GM19372 (cell line): Measurements from ENCODE around the gene TMEM54.

Experiments used
- ATAC-seq: cut with Tn5 transposase; IDR thresholded peaks from one replicate; pipeline ENCODE4 v1.9.1; 2021; ENCODE audit warnings: mild to moderate bottlenecking, low read depth, moderate library complexity; ENCODE audit not compliant: unreplicated experiment

TMEM54 gene

GRCh38 chr1:32867151-32867550 lies 34.0 kb downstream of the TMEM54 start:
- no peak for ATAC-seq

- ATAC-seq, result no peak
Measured at GRCh38 chr1:32865639-32866405, 35.4 kb downstream of the TMEM54 start.

GRCh38 chr1:32864375-32865019 lies 36.7 kb downstream of the TMEM54 start:
- ATAC-seq, result no peak

GRCh38 chr1:32863881-32864245 lies 37.3 kb downstream of the TMEM54 start:
- ATAC-seq, result no peak

- ATAC-seq, result no peak
Measured at GRCh38 chr1:32863218-32863880, 37.8 kb downstream of the TMEM54 start.

GRCh38 chr1:32861904-32862695 lies 39.1 kb downstream of the TMEM54 start:
- no peak for ATAC-seq

- no peak for ATAC-seq
Measured at GRCh38 chr1:32860566-32860965, 40.6 kb downstream of the TMEM54 start.

- ATAC-seq, result no peak
Measured at GRCh38 chr1:32859915-32860314, 41.3 kb downstream of the TMEM54 start.

- no peak for ATAC-seq
Measured at GRCh38 chr1:32858791-32859190, 42.4 kb downstream of the TMEM54 start.

- ATAC-seq, result no peak
Measured at GRCh38 chr1:32858136-32858535, 43.1 kb downstream of the TMEM54 start.

GRCh38 chr1:32855861-32856617 lies 45.1 kb downstream of the TMEM54 start:
- no peak for ATAC-seq

- ATAC-seq, result no peak
Measured at GRCh38 chr1:32848354-32849063, 52.7 kb downstream of the TMEM54 start.
